GM19468 (cell line): ENCODE results near the gene LRRTM4.
"Not testable (repeated sequence)": the region's sequence is repeated elsewhere in the genome, so short reads cannot be mapped to it uniquely, and the experiment has no call there.

ENCODE experiments used
- ATAC-seq: cut with Tn5 transposase; IDR thresholded peaks from one replicate; pipeline ENCODE4 v1.9.1; 2021; ENCODE audit warnings: mild to moderate bottlenecking, moderate library complexity, moderate number of reproducible peaks; ENCODE audit not compliant: unreplicated experiment; ENCODE audit errors: extremely low read depth

Gene LRRTM4

DNA sequence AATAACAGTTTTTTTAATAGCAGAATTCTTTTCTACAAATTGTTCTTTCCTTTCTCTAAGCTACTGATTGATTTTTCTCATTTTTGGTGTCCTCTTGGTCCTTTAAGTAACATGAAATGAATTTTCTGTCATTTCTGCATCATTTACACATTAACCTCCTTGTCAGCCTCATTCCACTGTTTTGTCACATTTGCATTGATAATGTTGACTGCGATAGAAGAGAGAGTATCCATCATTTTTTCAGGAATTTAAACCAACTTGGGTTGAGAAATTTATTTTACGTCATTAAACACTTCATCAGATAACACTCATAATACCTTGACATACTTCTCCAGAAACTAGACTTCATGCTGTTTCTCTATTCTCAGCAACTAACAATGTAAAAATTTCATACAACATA, 422.2 kb downstream of the LRRTM4 start:
- no peak for ATAC-seq

DNA sequence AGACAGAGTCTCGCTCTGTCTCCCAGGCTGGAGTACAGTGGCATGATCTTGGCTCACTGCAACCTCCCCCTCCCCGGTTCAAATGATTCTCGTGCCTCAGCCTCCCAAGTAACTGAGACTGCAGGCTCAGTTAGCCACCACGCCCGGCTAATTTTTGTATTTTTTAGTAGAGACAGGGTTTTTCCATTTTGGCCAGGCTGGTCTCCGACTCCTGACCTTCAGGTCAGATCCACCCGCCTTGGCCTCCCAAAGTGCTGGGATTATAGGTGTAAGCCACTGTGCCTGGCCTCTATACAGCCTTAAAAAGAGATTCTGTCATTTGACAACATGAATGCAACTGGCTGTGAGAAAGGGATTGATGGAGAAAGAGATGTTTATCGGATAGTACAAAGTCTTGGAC, 426.7 kb downstream of the LRRTM4 start:
- ATAC-seq = not testable (repeated sequence)

GRCh38 chr2:77095096-77095495, 427.1 kb downstream of the LRRTM4 start:
- ATAC-seq = no peak

GRCh38 chr2:77088424-77088823, 433.8 kb downstream of the LRRTM4 start:
- not testable (repeated sequence) for ATAC-seq

DNA sequence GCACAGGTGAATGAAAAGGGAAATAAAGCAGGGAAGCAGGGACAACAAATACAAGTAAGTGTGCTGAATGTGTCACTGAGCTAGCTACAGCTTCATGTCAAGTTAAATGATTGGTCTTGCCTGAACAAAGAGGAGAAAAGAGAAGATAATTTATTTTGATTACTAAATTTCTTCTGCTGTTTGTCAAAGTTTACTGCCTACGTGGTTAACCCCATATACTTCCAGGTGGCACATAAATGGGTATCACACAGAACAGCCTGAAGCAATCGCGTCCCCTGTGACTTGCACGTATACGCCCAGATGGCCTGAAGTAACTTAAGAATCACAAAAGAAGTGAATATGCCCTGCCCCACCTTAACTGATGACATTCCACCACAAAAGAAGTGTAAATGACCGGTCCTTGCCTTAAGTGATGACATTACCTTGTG, 434.2 kb downstream of the LRRTM4 start:
- ATAC-seq = no peak

DNA sequence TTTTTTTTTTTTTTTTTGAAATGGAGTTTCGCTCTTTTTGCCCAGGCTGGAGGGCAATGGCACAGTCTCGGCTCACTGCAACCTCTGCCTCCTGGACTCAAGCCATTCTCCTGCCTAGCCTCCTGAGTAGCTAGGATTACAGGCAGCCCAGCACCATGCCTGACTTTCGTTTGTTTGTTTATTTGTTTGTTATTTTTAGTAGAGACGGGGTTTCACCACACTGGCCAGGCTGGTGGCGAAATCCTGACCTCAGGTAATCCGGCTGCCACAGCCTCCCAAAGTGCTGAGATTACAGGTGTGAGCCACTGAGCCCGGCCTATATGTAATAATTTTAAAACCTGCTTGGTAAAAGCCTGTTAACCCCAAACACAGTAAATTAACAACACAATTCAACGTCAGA, 435.7 kb downstream of the LRRTM4 start:
- no peak for ATAC-seq

DNA sequence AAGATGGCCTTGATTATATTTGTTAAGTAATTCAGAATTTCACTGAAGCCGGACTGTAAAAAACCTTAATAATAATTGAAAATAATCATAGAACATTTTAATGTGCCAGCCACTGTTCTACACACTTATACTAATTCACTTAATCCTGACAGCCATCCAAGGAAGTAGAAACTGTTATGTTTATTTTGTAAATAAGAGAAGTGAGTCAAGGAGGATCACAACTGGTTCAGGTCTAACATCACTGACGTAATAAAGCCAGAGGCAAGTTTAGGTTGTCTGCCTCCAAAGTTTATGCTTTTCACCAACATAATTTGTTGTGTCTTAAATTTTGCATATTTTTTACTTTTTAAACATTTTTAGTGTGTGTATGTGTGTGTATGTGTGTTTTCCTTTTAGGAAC, 436.1 kb downstream of the LRRTM4 start:
- ATAC-seq = no peak

DNA sequence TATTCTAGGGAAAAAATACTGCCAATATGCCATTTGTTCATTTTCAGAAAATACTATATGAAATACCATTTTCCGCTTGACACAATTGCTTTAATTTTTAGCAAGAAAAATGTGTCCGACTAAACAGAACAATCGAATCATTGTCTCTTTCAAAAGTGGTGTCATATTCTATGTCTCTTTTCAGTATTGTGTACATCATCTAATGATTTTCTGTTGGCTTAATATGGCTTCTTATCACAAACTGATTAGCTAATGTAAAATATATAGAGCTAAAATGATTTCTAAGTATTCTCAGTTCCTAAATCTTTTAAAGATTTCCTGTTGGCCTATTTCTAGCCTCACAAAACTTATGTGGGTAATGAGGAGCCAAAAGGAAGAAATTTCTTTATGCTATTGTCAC, 436.6 kb downstream of the LRRTM4 start:
- no peak for ATAC-seq

- ATAC-seq = no peak
Measured at GRCh38 chr2:77081597-77081996, 440.6 kb downstream of the LRRTM4 start.

GRCh38 chr2:77064324-77064723, 457.9 kb downstream of the LRRTM4 start:
- no peak for ATAC-seq

DNA sequence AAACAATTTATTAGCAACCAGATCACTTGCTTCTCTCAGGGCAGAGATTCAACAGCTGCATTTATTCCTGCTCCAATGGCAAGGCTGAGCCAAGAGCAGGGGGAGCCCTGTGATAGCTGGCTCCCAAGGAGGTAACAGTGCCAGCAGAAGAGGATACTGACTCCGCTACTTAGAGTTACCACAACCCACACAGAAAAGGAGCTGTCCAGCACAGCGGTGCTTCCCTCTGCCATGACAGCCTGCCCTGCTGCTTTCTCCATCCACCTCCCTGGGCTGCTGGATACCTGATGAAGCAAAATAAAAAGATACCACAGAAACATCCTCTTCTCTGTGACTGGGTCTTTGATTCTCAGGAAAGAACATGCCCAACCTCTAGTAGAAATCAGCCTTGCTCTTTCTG, 467.2 kb downstream of the LRRTM4 start:
- no peak for ATAC-seq

DNA sequence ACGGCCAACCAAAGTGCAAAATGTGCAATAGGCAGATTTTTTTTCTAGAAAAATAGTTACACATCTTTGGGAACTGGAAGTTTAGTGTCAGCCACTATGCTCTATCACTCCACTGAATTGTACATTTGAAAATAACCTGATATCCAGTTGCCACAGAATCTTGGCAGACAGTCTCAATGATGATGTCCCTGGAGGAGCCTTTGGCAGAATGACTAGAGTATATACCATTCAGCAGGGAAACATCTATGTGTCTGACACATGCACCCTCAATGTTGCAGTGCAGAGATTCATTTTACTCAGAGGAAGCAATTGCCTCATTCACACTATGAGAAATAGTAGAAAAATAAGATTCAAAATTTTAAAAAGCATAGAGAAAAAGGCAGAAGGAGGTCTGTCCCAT, 475.8 kb downstream of the LRRTM4 start:
- no peak for ATAC-seq

DNA sequence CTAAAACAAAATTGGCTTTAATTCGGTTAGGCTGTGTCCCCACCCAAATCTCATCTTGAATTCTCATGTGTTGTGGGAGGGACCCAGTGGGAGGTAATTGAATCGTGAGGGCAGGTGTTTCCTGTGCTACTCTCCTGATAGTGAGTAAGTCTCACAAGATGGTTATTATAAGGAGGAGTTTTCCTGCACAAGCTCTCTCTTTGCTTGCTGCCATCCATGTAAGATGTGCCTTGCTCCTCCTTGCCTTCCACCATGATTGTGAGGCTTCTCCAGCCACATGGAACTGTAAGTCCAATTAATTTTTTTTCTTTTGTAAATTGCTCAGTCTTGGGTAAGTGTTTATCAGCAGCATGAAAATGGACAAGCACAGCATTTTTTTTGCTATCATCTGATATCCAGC, 476.7 kb downstream of the LRRTM4 start:
- not testable (repeated sequence) for ATAC-seq

DNA sequence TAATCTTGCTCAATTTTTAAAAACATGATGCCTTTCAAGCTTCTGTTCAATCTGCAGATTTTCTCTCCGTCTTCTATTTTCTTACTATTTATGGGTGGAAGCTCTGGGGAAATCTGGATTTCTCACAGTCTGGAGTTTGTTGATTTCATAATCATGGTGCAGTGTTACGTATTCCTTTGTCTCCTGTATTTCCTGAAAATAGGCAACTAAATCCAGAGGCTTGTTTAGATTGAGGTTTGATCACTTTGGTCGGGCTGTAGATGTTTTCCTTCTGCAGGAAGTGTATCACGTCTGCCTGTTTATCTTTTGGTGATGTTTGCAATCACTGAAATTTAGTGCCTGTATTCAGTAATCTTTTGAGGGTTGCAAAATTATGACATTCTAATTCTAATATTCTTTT, 487.7 kb downstream of the LRRTM4 start:
- no peak for ATAC-seq

- ATAC-seq = not testable (repeated sequence)
Measured at GRCh38 chr2:77029237-77029636, 492.9 kb downstream of the LRRTM4 start.

DNA sequence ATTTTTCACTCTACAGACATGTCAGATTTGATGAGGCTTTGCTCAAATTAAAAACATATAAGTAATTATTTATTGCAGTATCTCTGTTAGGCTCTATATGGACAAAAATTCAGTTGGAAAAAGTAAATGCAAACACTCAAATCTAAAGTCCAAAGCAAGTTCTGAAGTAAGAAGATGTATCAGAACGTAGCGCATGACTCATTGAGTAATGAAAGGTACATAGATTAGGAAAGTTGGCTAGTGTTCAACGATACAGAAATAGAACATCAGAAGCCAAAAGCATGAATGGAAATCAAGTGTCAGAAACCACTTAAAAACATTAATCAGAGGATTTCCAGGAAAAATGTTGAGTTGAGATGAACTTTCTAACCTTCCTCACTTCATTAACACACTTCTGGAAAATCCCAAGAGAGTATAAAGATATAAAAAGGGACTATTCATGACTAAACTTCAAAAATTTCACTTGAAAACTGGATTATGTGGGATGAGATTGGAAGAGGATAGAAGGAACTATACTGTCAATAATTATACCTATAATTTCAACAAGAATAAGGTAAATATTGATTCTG, 494.1 kb downstream of the LRRTM4 start:
- ATAC-seq = no peak

- no peak for ATAC-seq
Measured at GRCh38 chr2:77025714-77026113, 496.5 kb downstream of the LRRTM4 start.

GRCh38 chr2:77021161-77021560, 501.0 kb downstream of the LRRTM4 start:
- no peak for ATAC-seq

- ATAC-seq = no peak
Measured at GRCh38 chr2:77018219-77018618, 504.0 kb downstream of the LRRTM4 start.

DNA sequence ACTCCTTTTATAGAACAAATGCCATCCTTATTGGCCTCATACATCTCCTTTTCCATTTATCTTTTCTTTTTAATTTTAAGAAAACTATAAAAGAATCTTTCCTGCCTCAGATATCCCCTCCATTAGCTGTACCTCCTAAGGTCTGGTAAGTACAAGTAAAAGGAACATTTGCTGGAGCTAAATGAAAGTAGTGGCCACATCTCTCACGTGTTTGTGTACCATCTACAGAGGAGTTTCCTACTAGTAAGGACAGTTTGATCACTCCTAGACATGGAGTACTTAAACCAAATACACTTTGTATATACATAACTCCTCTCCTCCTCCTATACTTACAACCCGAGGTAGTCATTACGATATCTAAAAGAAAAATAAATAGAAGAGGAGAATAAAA, 504.8 kb downstream of the LRRTM4 start:
- no peak for ATAC-seq

GRCh38 chr2:77016443-77017354, 505.5 kb downstream of the LRRTM4 start:
- ATAC-seq = no peak

DNA sequence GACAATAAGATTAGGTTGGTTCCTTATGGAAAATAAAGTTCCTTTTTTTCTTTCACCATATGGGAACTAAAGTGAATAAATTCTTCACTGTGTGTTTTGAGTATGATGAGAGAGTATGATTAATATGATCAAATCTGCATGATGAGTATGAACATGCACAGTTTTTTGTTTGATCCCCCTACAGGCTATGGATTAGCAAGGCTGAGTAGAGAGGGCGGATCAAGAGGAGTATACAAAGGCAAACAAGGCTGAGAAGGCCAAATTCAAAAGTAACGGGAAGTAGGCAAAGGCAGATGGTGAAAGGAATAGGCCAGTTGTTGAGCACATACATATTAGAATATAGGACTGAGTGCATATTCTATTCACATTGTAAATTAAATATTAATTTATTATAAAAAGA, 508.2 kb downstream of the LRRTM4 start:
- no peak for ATAC-seq
